Measurements from ENCODE around the gene IP6K3.

Gene IP6K3

DNA sequence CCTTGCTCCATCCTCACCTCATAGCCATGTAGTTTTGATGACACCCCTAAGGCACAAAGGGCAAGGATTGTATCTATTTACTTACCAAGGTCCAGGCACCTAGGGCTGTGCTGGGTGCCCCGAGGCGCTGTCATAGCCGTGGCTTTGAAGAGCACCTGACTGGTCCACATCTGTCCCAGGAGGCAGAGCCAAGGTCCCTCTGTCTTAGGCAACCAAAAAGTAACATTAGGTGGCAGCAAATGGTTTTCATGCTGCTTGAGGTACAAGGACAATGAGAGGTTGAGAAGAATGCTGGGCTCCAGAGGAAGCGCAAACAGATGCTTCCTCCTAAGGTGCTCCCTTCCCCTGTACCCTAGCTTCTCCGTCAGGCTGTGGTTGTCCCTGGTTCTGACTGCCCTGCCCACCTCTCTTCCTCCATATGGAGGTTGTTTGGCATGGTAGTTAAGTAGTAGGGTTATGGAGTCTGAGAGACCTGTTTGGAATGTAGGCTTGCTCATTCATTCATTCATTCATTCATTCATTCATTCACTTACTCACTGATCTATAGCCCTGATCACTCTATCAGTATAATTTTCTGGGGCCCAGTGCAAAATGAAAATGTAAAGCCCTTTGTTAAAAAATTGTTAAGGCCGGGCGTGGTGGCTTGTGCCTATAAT lies 32.2 kb downstream of the IP6K3 start:
- no peak overlapping the region for H3K4me3 ChIP-seq (ENCODE audit: low read depth, low read length)
- in situ Hi-C loops (cut with HindIII; ENCODE audit: low sequenced_read_pairs): no loop called here
- no peak for DNase-seq (ENCODE audit: low read depth, low spot score)
- TF ChIP-seq, protein P1, sequence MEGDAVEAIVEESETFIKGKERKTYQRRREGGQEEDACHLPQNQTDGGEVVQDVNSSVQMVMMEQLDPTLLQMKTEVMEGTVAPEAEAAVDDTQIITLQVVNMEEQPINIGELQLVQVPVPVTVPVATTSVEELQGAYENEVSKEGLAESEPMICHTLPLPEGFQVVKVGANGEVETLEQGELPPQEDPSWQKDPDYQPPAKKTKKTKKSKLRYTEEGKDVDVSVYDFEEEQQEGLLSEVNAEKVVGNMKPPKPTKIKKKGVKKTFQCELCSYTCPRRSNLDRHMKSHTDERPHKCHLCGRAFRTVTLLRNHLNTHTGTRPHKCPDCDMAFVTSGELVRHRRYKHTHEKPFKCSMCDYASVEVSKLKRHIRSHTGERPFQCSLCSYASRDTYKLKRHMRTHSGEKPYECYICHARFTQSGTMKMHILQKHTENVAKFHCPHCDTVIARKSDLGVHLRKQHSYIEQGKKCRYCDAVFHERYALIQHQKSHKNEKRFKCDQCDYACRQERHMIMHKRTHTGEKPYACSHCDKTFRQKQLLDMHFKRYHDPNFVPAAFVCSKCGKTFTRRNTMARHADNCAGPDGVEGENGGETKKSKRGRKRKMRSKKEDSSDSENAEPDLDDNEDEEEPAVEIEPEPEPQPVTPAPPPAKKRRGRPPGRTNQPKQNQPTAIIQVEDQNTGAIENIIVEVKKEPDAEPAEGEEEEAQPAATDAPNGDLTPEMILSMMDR (IDR thresholded peaks at IDR 0.05; ENCODE audit: low read depth, low read length): no peak

DNA sequence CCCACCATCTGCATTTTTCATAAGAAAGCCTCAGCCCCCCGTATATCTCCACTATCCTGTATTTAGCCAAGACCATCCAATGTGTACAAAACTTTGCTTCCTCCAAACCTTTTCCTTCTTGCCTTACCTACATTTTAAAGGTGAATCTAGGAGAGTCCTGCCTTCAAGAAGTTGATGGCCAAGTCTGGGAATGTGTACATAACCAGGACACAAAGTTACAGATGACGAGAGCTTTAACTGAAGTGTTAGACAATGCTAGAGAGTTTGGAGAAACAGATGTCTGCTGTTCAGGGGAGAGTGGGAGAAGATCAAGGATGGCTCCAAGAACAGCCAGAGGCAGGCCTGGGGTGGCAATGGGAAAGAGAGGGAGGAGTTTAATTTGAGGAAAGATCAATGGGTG lies 32.9 kb downstream of the IP6K3 start:
- in situ Hi-C loops (cut with HindIII; ENCODE audit: low sequenced_read_pairs): no loop called here

DNA sequence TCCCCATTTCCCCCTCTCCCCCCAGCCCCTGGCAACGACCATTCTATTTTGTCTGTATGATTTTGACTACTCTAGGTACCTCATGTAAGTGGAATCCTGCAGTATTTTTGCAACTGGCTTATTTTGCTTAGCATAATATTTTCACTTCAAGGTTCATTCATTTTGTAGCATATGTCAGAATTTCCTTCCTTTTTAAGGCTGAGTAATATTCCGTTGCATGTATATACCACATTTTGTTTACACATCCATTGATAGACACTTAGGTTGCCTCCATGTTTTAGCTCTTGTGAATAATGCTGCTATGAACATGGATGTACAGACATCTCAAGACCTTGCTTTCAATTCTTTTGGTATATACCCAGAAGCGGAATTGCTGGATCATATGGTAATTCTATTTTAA lies 33.8 kb downstream of the IP6K3 start:
- in situ Hi-C loops (cut with HindIII; ENCODE audit: low sequenced_read_pairs): no loop called here
- H3K4me3 ChIP-seq (ENCODE audit: low read depth, low read length): no peak overlapping the region

More for the DNA sequence above, 32.9 kb downstream of the IP6K3 start:
- TF ChIP-seq, protein P1 (IDR thresholded peaks at IDR 0.05; ENCODE audit: low read depth, low read length): no peak
- no peak overlapping the region for H3K4me3 ChIP-seq (ENCODE audit: low read depth, low read length)
- DNase-seq (ENCODE audit: low read depth, low spot score): no peak

DNA sequence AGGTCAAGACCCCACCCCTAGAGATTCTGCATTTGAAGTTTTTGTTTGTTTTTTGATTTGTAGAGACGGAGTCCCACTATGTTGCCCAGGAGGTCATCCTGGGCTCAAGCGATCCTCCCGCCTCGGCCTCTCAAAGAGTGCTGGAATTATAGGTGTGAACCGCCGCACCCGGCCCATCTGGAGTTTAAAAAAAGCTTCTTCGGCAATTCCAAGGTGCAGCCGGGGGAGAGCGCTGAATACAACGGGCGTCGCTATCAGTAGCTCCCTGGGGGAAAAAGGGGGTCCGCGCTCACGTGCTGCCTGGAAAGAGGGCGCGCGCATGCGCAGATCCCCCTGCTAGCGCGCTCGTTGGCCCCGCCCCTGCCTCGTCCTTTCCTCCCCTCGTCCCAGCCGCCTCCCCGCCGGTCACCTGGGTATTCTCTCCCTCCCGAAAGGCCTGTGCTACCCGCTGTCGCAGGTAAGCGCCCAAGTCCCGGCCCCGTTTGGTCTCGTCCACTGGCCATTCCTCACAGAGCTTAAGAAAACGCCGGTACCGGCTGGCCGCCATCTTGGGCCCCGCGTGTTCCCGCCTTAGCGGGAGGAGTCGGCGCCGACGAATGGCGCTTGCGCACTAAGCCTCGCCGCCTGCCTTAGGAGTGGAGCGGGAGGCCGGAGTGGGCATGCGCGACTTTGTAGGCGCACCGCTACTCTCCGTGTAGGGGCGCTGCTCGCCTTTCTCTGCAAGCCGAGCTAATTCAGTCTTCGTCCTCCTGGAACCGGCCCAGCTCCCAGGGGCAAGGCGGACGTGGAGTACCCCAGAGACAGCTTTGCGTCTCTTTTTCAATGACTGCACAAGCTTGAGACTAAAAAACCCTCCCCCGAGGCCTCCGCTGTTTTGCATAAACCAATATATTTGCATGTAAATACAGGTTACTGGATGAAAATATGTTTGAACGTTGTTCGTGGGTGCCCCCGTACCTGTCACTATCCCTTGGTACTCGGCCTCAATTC lies 35.3 kb downstream of the IP6K3 start, which contains the start of gene UQCC2:
TSS of gene UQCC2 (minus strand) at position 561 of the 990 bp plus-strand sequence. CDS start at position 547, 14 bp downstream.
- in situ Hi-C loops (cut with HindIII; ENCODE audit: low sequenced_read_pairs): no loop called here
- TF ChIP-seq, protein P1 (IDR thresholded peaks at IDR 0.05; ENCODE audit: low read depth, low read length): peak; percentile 75
- DNase-seq (ENCODE audit: low read depth, low spot score): peak; percentile 97
- peak within 1 kb of the TSS; percentile 88 for H3K4me3 ChIP-seq (ENCODE audit: low read depth, low read length)

More for the DNA sequence above, 33.8 kb downstream of the IP6K3 start:
- no peak for DNase-seq (ENCODE audit: low read depth, low spot score)
- TF ChIP-seq, protein P1 (IDR thresholded peaks at IDR 0.05; ENCODE audit: low read depth, low read length): no peak

DNA sequence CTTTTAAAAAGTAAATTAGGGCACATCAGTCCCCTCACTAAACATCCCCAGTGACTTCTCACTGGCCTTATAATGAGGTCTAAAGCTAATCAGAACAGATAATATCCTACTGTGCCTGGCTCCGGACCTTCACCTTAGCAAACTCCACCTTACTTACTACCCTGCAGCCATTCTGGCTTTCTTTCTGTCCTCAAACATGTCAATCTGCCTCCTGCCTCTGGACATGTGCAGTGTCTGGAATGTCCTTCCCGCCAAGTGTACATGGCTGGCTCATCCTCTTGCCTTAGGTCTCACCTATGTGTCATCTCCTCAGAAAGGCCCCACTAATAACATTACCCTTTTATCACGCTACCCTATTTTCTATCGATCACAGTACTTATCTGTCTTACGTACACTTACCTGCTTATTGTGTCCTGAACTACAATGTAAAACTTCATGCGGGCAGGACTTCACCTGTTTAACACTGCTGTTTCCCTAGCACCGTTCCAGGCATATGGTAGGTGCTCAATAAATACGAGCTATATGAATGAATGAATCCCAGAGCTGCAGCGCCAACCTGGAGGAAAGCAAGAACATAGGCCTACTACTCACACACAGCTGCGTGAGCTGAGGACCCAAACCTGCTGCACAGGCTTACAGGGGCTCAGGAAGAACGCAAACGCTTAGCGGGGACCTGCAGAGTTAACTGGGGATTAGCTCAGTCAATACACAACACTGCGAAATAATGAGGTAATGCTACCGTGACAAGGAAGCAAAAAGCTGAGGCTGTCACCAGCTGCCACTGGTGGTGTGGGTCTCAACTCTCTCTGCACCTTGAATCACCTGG lies 36.2 kb downstream of the IP6K3 start:
- TF ChIP-seq, protein P1 (IDR thresholded peaks at IDR 0.05; ENCODE audit: low read depth, low read length): no peak
- in situ Hi-C loops (cut with HindIII; ENCODE audit: low sequenced_read_pairs): no loop called here
- DNase-seq (ENCODE audit: low read depth, low spot score): no peak
- H3K4me3 ChIP-seq (ENCODE audit: low read depth, low read length): peak overlapping the region; percentile 88
